HepG2 (cell line): ENCODE measurements around the gene NTN4. TPM values are rescaled to one million over a fixed set of nuclear protein-coding genes. Genes with fewer than 3 reads are reported as not detected.

Experiments used
- FOXP4 ChIP-seq: sonication (generic); formaldehyde crosslinking; IDR thresholded peaks from 2 replicates; pipeline ENCODE4 v1.4.0; 2020; ENCODE audit warnings: missing genetic modification reagents
- REXO4 ChIP-seq: sonication (generic); formaldehyde crosslinking; IDR thresholded peaks from 2 replicates; pipeline ENCODE4 v1.8.0; 2022; ENCODE audit warnings: missing genetic modification reagents, mild to moderate bottlenecking, borderline replicate concordance
- SKIL ChIP-seq: sonication (generic); formaldehyde crosslinking; IDR thresholded peaks from 2 replicates; pipeline ENCODE4 v1.8.0; 2022; ENCODE audit warnings: missing genetic modification reagents, mild to moderate bottlenecking, moderate library complexity, borderline replicate concordance
- TRIM24 ChIP-seq: sonication (generic); formaldehyde crosslinking; IDR thresholded peaks from 2 replicates; pipeline ENCODE4 v1.8.0; 2022; ENCODE audit warnings: mild to moderate bottlenecking, missing genetic modification reagents
- ZBTB3 ChIP-seq: sonication (generic); formaldehyde crosslinking; IDR thresholded peaks from 2 replicates; pipeline ENCODE4 v1.4.0; 2020; ENCODE audit warnings: low read depth, mild to moderate bottlenecking, moderate library complexity, missing genetic modification reagents, borderline replicate concordance
- ZNF101 ChIP-seq: sonication (generic); formaldehyde crosslinking; IDR thresholded peaks from 2 replicates; pipeline ENCODE4 v1.4.0; 2020; ENCODE audit warnings: mild to moderate bottlenecking, low read depth, missing genetic modification reagents, borderline replicate concordance
- ZNF180 ChIP-seq: sonication (generic); formaldehyde crosslinking; IDR thresholded peaks from 2 replicates; pipeline ENCODE4 v1.4.0; 2020; ENCODE audit warnings: low read depth, missing genetic modification reagents, borderline replicate concordance
- ZNF350 ChIP-seq: sonication (generic); formaldehyde crosslinking; IDR thresholded peaks from 2 replicates; pipeline ENCODE4 v1.4.0; 2020; ENCODE audit warnings: mild to moderate bottlenecking, low read depth, missing genetic modification reagents, borderline replicate concordance
- ZNF652 ChIP-seq: IDR thresholded peaks from 2 replicates; pipeline ENCODE4 v1.6.1; 2016; ENCODE audit warnings: low read depth, borderline replicate concordance
- ZNF790 ChIP-seq: sonication (generic); formaldehyde crosslinking; IDR thresholded peaks from 2 replicates; pipeline ENCODE4 v1.8.0; 2022; ENCODE audit warnings: missing genetic modification reagents, mild to moderate bottlenecking, borderline replicate concordance
- polyA plus RNA-seq, 8 experiments: library from polyadenylated mRNA; depleted of rRNA in 3 of 8; stranded (reverse) in 7 of 8; unstranded in 1 of 8; fragments of >200 nt; fragmentation: Illumina TruSeq in 4 of 8; extraction: Trizol in 4 of 8; gene quantifications; 2 replicates each; pipeline versions ENCODE4 v1.2.1 to v1.2.3, GENCODE V29; 2011 to 2016; ENCODE audit warnings: low read depth in 4 of 8, missing spikeins in 1 of 8, mixed read lengths in 1 of 8; ENCODE audit not compliant: insufficient read depth in 1 of 8
- total RNA-seq, 5 experiments: library from RNA; depleted of rRNA; stranded (reverse); fragments of >200 nt; fragmentation: Illumina TruSeq; extraction: Trizol; gene quantifications; 2 replicates each; pipeline ENCODE4 v1.2.3, GENCODE V29; 2016; ENCODE audit warnings: low read depth in 1 of 5

NTN4 gene
- total and polyA plus RNA-seq, 2 of the 13 experiments (the other 11 are each of a cell fraction or from before 2014, with no cell fraction given), result 7.8 to 11.5 TPM

- no peak for TF ChIP-seq ZNF180 (CRISPR knock-in tag)
- TF ChIP-seq FOXP4, result no peak
- no peak for TF ChIP-seq TRIM24
- TF ChIP-seq ZNF350 (CRISPR knock-in tag), result no peak
- no peak for TF ChIP-seq ZNF101 (CRISPR knock-in tag)
- no peak for TF ChIP-seq REXO4 (CRISPR knock-in tag)
- no peak for TF ChIP-seq ZNF790
- no peak for TF ChIP-seq ZNF652 (CRISPR knock-in tag)
- TF ChIP-seq ZBTB3 (CRISPR knock-in tag), result no peak
- no peak for TF ChIP-seq SKIL (CRISPR knock-in tag)
- TF ChIP-seq, all 625 proteins: peak for 0
Measured at GRCh38 chr12:95718006-95718431, 72.5 kb downstream of the NTN4 start (continued).
